Hematopoietic multipotent progenitor cell treated with erythropoietin and hydrocortisone succinate and interleukin-3 and kit ligand, for 17 days (in vitro differentiated cells): ENCODE measurements around the gene PPFIA2.

Experiments
- DNase-seq: peaks from one replicate; pipeline ENCODE4 v3.0.0-alpha.2; 2015; ENCODE audit warnings: low spot score

The PPFIA2 gene

DNA sequence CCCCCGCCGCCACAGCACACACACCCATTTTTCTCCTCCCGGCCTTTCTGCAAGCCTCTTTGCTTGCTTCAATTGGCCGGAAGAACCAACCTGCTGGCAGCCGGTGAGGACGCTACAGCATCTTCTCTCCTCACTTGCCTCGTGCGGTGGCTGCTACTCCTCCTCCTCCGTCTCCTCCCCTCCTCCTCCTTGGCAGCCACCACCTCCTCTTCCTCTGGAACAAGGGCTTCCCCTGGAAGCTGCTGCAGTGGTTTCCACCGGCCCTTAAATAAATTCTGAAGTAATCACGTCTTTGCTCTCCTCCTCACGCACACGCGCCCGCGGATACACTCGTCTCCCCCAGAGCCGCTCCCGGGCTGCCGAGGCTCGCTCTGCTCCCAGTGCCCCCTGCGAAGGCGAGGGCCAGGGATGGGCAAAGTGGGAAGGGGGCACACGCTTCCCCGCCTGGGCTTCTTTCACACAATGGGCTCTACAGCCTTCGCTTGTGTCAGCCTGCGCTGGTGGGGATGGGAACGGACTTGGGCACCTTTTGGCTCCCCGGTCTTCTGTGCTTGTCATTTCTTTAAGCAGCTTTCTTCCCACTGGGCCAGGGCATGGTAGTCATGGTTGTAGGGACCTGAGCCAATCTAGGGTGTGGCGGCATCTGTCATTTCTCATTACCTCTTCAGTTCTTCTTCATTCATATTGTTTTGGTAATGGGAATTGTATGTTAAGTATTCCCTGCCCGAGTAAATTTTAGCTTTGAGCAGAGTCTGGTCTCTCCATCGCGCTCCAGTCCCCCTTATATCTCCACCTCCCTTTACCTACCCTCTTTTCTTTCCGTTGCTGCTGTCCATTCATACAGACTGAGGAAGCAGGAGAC, at the start of gene PPFIA2:
PPFIA2 (minus strand) TSS at position 161 of the 862 bp plus-strand sequence.
- DNase-seq = no peak

DNA sequence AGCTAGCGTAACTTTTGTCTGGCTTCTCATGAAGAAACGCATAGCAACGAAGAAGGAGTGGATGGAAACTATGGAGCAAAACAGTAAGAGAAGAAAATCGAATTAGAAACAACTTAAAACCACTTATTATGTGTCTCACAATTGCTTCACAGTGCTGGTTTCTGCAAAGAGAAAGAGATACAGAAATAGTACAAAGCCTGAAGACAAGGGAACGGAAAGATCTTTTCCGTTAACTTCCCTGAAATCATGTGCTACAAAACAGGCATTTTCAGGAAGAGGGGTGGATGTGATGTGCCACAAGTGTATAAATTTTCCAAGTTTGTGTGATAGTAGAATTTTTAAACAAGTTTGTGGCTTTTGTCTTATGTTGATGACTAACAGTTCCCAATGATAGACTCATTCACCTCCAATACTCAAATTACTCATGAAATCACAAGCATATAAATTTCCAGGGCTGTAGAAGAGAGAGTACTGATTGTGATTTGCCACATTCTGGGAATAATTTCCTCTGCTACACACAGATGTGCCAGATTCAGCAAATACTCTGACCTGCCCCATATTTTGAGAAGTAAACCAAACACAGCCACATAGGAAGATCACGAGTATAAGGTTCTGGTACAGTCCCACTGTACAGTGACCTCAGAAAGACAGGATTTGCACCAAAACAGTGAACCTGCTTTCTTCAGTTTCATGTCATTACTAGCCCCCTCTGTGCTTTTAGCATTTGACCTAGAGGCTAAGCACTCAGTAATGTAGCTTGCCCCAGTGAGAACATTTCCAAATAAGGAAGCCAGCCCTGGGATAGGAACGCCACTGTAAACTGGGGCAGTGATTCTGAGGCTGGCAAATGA, 41.4 kb upstream of the PPFIA2 start:
- DNase-seq = no peak

DNA sequence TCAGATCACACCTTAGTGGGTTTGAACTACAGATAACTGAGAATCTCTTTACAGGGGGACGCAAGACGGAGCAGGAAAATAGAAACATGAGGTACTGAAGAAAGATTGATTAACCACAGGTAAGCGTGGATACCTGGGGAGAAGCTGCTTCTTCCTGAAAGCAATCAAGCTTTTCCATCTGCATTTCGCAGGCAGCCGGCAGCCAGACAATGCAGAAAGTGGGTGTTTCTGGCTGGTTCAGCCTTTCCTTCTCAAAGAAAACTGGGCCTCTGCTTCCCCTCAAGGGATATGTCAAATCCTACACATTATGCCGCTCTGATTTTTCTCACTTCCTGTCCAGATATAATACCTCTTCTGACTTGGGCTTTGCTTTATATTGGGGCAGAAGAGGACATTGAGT, 39.1 kb upstream of the PPFIA2 start:
- no peak for DNase-seq

DNA sequence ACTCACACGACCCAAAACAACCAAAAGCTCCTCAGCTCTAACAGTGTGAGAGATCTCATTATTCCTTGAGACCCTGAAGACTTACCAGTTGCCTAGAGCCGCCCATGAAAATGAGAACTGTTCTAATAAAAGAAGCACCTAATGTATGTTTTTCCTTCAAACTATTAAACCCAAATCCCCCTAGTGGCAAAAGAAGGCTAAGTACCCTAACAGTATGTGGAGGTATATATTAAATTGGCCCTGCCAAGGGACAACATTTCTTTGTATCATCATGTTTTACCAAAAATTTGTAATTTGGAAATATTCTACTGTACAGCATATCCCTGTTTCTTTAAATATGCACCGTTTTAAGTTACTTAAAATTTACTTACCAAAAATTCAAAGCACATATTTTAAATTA, 38.0 kb upstream of the PPFIA2 start:
- no peak for DNase-seq

DNA sequence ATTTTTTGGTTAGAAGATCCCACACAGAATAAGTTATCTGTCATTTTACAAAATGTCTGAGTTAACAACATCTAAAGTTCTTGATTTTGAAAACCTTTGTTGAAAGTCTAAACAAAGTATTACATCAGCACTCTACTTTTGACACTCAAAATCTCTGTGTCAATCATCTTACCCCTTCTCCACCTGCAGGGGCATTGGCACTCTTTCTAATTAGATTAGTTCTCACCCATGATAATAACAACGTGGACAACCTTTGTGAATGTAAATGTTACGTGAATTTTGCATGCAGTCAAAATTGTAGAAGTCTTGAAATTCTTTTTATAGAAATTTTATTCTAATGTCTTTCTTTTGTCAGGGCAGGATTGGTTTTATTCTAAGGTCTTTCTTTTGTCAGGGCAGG, 33.5 kb upstream of the PPFIA2 start:
- DNase-seq = no peak

DNA sequence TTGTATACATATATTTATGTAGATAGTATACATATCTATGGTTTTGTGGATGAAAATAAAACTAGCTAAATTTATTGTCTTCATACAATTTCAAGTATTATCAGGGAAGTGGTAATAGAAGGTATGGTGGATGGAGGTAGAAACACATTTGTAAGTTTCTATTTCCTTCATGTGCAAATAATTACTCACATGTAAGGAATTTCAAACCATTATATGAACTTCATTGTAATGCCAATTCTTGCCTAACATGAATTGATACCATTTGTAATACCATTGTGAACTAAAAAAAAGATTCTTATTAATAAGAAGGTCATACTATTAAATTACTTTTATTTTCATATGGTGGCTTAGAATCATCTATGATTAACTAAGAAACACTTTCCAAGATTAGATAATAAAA, 20.1 kb upstream of the PPFIA2 start:
- DNase-seq = no peak

DNA sequence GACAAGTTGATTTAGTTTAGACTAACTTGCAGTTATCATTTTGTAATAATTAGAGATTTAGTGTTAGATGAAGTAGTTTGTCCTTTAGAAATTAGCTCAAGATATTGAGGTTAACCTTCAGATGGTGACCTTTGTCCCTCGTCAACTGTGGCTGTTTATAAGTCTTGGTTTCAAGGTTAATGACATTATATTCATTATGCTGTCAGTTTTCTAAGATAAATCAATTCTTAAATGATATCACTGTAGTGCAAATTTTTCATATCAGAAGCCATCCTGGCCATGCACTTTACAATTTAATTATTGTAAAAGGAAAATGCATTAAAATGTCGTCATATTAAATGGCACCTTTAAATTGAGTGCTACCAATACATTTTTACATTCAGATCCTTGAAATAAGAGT, 19.6 kb upstream of the PPFIA2 start:
- DNase-seq = no peak

DNA sequence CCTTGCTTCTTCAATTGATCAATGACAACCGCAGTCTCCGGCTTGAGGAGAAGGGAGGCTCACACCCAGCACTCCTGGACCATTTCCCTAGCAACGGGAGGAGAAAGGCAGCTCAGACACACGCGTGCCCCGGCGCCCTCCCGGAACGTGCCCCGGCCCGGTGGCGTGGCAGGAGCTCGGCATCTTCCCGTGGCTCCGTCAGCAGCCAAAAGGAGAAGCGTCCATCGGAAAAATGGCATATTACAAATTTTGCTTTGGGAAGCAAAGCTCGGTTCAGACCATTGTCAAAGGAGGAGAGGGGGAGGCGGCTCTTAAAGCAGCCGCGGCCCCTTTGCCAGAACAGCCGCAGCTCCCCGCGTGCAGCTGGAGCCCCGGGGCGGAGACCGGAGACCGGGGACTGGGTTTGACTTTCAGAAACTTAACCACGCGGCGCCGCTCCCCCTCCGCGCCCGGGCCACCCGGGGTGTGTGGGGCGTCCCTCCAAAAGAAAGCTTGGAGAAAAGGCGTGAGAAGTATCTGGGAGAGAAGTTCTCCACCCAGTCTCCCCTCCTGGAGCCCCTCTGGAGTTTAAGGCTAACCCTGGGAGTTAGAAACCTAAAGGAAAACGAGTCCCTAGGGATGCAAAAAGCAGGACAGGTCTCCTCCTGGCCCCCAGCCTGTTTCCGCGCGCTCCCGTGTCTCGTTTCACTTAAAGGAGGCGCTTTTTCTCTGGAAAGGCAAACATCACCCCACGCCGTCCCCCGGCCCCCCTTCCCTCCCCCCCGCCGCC, 545 bp downstream of the PPFIA2 start:
- no peak for DNase-seq

DNA sequence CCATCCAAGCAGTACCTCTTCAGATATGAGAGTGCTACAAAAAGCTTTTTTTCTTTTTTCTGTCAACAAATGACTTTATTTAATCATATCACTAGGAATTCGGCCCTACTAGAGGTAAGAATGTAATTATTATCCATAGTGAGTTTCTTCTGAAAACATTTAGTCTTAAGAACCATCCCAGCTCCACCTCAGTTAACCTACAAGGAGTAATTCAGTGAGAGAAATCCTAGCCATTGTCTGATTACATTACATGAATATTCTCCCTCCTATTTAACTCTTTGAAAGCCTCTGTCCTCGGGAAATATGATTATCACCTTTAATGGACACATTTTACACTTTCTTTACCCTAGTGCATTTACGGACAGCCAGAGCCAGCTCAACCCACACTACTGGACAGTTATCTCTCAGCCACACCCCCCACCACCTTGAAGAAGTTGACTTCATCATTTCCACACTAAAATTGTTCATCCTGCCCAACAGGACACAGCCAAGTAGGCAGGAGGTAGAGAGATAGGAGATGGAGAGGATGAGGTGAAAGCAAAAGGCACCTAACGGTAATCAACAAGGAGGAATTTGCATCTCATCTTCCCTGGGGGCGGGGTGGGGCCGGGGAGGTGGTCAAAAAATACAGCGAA, 1.3 kb downstream of the PPFIA2 start:
- DNase-seq = no peak

DNA sequence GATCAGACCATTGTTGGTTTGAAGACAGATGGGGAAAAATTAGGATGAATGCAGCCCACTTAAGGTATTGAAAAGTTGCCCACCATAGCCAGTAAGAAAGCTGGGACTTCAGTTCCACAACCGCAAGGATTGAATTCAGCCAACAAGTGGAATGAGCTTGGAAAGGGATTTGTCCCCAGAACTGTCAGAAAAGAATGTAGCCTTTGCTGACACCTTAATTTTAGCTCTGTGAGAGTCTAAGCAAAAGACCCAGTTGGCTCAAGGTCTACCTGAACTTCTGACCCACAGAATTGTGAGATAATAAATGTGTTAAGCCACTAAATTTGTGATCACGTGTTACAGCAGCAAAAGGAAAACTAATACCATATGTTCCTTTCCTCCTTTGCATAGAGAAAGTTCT, 29.4 kb downstream of the PPFIA2 start:
- DNase-seq = no peak

DNA sequence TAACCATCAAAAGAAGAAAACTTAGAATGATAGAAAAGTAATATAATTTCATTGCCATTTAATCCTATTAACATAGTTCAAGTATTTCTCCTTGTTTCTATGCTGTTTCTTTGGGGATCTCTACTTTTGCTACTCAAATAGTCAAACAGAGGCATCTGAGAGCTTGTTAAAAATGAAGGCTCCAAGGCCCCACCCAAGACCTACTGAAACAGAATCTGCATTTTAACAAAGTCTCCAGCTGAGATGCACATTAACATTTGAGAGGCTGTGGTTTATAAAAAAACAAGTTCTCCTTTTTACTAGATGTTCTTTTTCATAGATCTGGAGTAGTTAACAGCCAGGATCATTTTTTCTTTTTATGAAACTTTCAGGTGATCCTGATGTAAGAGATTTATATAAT, 31.8 kb downstream of the PPFIA2 start:
- no peak for DNase-seq

DNA sequence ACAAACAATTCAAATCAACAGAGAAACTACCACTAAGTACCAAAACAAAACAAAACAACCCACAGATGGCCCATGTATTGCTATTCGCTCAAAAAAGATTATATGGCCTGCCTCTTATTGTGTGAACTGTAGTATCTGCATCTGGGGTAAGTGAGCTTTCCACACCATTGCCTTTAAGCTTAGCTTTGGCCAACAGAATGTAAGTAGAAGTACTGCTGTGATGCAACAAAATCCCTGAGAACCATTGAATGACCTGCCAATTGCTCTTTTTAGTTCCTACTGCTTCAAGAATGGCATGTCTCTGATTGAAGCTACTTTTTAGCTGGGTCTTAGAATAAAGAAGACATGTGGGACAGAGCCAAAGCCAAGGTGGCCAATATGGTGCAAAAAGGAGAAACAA, 32.5 kb downstream of the PPFIA2 start:
- no peak for DNase-seq

DNA sequence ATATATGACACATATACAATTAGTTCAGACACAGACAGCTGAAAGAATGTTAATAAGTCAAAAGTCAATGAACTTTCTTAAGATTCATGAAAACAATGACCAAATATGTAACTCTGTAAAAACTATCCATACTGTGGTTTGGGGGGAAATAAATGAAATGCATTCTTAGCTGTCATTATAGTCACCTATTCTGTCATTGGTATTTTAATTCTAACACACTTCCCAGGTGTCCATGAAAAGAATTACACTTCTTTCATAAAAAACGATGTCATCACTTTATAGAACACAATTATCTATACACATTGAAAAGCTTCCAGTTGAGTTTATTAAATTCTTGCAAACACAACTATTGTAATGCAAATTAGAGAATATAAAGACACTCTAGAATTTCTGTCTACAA, 35.8 kb downstream of the PPFIA2 start:
- no peak for DNase-seq

DNA sequence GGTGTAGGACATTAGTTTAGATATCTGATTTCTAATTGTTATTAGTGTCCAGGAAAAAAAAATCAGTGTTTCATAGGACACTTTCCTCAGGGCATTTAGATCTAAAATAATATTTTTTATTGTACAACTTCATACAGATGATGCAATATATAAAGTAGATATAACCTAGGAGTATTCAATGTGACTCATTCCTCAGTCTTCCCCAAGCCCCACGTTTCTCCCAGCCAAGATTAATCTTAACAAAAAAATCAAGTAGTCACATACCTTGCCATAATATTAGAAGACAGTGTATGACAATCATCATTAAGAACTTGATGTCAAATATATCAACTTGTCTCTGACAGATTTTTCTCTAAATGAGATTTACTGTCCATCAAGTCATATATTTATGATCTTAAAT, 37.1 kb downstream of the PPFIA2 start:
- DNase-seq = no peak

DNA sequence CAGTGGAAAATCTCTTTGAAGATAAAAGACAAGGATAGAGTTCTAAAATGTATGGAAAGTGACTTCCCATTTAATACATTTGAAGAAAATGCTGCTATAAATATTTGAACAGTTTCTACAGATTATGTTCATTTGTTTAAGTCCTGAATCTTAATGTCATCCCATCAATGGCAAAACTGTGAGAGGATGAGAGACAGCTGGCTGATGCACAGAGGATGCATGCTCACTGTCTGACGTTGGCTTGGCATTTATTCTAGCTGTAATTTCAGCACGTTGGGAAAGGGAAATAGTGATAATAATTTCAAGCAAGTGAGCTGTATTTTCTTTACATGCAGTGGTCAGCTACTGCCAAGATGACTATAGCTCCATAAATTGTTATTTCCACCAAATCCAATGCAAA, 40.5 kb downstream of the PPFIA2 start:
- no peak for DNase-seq

DNA sequence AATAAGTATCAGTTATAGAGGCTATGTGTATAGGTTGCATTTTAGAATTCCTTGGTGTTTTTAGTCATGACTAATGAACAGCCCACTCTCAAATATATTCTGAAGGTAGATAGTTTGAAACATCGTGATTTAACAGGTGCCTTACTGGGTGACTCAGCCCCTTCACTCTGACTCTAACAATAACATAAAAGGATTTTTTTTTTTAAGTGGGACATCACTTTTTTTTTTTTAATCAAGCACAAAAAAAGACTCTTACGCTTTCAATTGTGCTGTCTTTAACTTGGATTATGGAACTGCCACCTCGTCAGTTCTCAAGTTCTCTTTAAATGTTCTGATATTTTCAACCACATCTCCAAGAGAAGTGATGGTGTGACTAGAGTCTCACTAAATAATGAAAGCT, 46.6 kb downstream of the PPFIA2 start:
- DNase-seq = no peak

DNA sequence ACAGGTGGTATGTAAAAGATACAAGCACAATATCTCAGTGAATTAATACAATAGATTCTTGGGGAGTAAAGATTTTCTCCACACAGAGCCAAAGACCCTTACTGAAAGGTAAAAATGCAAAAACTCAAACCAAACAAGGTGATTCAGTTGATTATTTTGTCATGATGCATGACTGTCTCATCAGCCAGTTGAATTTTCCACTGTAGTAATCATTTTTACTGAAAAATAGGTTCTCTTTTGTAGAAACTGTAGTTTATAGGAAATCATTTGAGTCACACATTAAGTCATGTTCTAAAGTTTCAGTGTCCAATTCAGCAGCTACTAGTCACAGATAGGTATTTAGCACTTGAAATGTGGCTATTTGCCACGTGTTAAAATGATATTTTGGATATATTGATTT, 53.6 kb downstream of the PPFIA2 start:
- DNase-seq = no peak

DNA sequence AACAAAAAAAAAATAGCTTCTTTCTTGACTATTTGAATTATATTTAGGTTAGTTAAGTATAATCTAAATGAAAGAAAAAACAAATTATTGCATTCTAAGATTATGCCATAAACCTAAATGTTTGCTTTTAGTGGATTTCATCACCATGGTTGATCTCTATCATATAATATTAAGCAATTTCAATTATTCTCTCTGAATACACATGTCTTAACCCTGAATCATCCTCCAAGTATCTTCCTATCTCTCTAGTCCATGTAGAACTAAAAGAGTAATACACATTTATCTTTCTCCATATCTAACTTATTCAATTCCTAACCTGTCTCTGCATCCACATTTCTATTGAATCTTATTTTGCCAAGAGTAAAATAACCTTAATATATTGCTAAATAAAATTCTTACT, 59.6 kb downstream of the PPFIA2 start:
- no peak for DNase-seq

DNA sequence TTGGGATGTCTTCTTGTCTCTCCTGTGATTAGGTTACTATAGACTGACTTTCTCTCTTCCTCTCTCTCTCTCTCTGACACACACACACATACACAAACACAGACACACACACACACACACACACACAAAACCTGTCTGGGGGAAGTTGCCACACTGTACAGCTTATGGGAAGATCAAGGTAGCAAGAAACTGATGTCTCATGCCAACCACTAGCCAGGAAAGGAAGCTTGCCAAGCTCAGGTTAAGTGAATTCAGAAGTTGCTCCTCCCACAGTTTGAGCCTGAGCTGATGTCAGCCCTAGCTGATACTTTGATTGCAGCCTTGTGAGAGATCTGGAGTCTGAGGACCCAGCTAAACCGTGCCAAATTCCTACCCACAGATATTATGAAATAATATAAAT, 67.1 kb downstream of the PPFIA2 start:
- no peak for DNase-seq

DNA sequence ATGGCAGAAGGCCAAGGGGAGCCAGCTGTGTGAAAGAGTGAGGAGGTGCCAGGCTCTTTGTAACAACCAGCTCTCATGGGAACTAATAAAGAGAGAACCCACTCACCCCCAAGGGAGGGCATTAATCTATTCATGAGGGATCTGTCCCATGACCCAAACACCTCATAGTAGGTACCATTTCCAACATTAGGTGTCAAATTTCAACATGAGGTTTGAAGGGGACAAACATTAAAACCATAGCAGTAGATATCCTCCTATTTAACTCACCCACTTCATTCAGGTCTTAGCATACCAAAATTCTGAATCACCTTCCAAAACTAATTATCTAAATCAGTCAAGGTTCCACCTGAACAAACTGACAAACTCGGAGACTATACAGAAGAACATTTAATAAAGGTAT, 75.3 kb downstream of the PPFIA2 start:
- DNase-seq = no peak

DNA sequence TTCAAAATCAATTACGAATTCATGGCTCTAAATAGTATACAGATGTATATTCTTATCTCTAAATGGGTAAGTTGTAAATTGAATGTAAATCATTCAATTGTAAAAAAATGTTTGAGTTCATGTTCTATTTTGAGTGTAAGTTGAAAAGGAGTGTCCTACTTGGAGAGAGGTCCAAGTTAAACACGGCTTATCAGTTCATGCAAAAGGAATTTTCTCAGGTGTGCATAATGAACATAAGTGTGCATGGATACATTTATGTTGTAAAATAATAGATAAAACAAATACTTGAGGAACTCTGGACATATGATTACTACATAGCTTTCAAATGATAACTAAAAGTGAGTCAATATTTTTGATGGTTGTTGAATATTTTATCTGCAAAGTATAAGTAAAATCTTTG, 79.5 kb downstream of the PPFIA2 start:
- no peak for DNase-seq

DNA sequence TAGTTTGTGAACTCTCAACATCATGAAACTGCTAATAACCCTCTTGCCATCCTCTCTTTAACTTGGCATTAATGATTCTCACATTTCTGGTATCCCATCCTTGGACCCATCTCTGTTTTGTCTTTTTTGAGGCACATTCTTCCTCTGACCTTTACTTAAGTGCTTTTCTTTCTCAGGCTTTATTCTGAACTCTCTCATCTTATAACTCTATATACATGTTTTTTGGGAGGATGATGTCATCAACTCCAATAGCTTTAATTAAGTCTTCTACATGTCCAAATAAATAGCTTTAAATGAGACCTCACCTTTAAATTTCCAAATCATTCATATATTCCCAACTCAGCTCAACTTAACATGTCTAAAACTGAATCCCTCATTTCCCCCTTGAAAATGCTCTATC, 88.4 kb downstream of the PPFIA2 start:
- no peak for DNase-seq
